ENCODE measurements around the gene PDE4D. TPM values are rescaled to one million over a fixed set of nuclear protein-coding genes. Genes with fewer than 3 reads are reported as not detected.

Gene PDE4D
- total RNA-seq, 1 experiment from 2014 or later: 3.6 TPM

- H3K36me3 ChIP-seq (ENCODE audit: low read depth, low read length): no peaks in the 10 kb centered on the region
- H3K9ac ChIP-seq (ENCODE audit: low read length): no peak overlapping the region
- no peaks in the 10 kb centered on the region for H3K79me2 ChIP-seq (ENCODE audit: low read length)
- H2AFZ ChIP-seq (ENCODE audit: low read length): no peak overlapping the region
- BruUV-seq (replicated peaks): no TSS peak
- H3K9me2 ChIP-seq (replicated peaks; ENCODE audit: low read length): no peaks in the 10 kb centered on the region
- no peaks in the 10 kb centered on the region for H3K9me3 ChIP-seq (ENCODE audit: low read length)
- H4K20me1 ChIP-seq (ENCODE audit: low read length): no peaks in the 10 kb centered on the region
- ChIA-PET POLR2A (ENCODE audit: unreplicated experiment) (no interaction called here), CTCF (no interaction called here)
- peak overlapping the region; percentile 74 for H3K27ac ChIP-seq (ENCODE audit: low read length)
- intact Hi-C loops (cut with micrococcal nuclease): no loop called here
- H3K27me3 ChIP-seq (ENCODE audit: low read length): no peaks in the 10 kb centered on the region
- DNase-seq (no peak), ATAC-seq (no peak)
- H3K4me3 ChIP-seq (ENCODE audit: low read length): no peak overlapping the region
- H3F3A ChIP-seq (ENCODE audit: low read length, unreplicated experiment): no peaks in the 10 kb centered on the region
- peaks cover 15% of the 10 kb centered on the region for H3K4me1 ChIP-seq (ENCODE audit: insufficient read depth, low read length)
- TF ChIP-seq EZH2phosphoT487 (IDR thresholded peaks at IDR 0.05; ENCODE audit: borderline replicate concordance, low read length) (no peak), EZH2 (IDR thresholded peaks at IDR 0.05; ENCODE audit: low read length, unreplicated experiment) (no peak)
- TF ChIP-seq, protein P1, sequence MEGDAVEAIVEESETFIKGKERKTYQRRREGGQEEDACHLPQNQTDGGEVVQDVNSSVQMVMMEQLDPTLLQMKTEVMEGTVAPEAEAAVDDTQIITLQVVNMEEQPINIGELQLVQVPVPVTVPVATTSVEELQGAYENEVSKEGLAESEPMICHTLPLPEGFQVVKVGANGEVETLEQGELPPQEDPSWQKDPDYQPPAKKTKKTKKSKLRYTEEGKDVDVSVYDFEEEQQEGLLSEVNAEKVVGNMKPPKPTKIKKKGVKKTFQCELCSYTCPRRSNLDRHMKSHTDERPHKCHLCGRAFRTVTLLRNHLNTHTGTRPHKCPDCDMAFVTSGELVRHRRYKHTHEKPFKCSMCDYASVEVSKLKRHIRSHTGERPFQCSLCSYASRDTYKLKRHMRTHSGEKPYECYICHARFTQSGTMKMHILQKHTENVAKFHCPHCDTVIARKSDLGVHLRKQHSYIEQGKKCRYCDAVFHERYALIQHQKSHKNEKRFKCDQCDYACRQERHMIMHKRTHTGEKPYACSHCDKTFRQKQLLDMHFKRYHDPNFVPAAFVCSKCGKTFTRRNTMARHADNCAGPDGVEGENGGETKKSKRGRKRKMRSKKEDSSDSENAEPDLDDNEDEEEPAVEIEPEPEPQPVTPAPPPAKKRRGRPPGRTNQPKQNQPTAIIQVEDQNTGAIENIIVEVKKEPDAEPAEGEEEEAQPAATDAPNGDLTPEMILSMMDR (conservative IDR thresholded peaks at IDR 0.05; ENCODE audit: low read depth, low read length): no peak
- 0 out of 2 replicates have a peak overlapping the region, but pooled peaks have one; percentile 54 for H3K4me2 ChIP-seq (ENCODE audit: low read length)
These were observed 794.8 kb downstream of the PDE4D start for GRCh38 chr5:59098743-59099142.

DNA sequence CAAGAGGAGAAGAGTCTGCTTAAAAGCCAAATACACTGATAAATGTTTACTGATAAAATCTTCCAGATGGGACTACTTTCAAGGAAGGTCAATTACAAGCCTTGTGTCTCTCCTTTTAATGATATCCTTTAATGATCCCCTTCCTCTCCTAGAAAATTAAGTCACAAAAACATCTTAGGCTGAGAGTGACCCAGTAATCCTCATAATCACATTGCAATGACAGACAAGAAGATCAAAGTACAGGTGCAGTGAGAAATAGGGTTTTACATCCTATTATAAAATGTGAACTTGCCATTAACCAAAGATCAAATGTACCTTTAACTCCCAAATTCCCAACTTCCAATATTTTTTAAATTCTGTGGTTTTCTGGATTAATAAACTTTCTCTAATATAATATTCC, 795.8 kb downstream of the PDE4D start:
- H3K4me1 ChIP-seq (ENCODE audit: insufficient read depth, low read length): peaks cover 15% of the 10 kb centered on the region
- no peak overlapping the region for H3K9ac ChIP-seq (ENCODE audit: low read length)
- H3K27ac ChIP-seq (ENCODE audit: low read length): no peak overlapping the region
- no peaks in the 10 kb centered on the region for H3K9me3 ChIP-seq (ENCODE audit: low read length)
- TF ChIP-seq EZH2 (IDR thresholded peaks at IDR 0.05; ENCODE audit: low read length, unreplicated experiment): no peak
- TF ChIP-seq, protein P1 (conservative IDR thresholded peaks at IDR 0.05; ENCODE audit: low read depth, low read length): no peak
- no peak for TF ChIP-seq EZH2phosphoT487 (IDR thresholded peaks at IDR 0.05; ENCODE audit: borderline replicate concordance, low read length)
- H3K79me2 ChIP-seq (ENCODE audit: low read length): no peaks in the 10 kb centered on the region
- no peaks in the 10 kb centered on the region for H3K27me3 ChIP-seq (ENCODE audit: low read length)
- H4K20me1 ChIP-seq (ENCODE audit: low read length): no peaks in the 10 kb centered on the region
- no peaks in the 10 kb centered on the region for H3K36me3 ChIP-seq (ENCODE audit: low read depth, low read length)
- intact Hi-C loops (cut with micrococcal nuclease): no loop called here
- ChIA-PET CTCF (no interaction called here), POLR2A (ENCODE audit: unreplicated experiment) (no interaction called here)
- no TSS peak for BruUV-seq (replicated peaks)
- no peak overlapping the region for H3K4me2 ChIP-seq (ENCODE audit: low read length)
- H3F3A ChIP-seq (ENCODE audit: low read length, unreplicated experiment): no peaks in the 10 kb centered on the region
- no peak overlapping the region for H3K4me3 ChIP-seq (ENCODE audit: low read length)
- no peaks in the 10 kb centered on the region for H3K9me2 ChIP-seq (replicated peaks; ENCODE audit: low read length)
- ATAC-seq (no peak), DNase-seq (no peak)
- no peak overlapping the region for H2AFZ ChIP-seq (ENCODE audit: low read length)

GRCh38 chr5:59097116-59097515, 796.4 kb downstream of the PDE4D start:
- intact Hi-C loops (cut with micrococcal nuclease): no loop called here
- H3K9me2 ChIP-seq (replicated peaks; ENCODE audit: low read length): no peaks in the 10 kb centered on the region
- DNase-seq: no peak
- no TSS peak for BruUV-seq (replicated peaks)
- no peak overlapping the region for H3K4me2 ChIP-seq (ENCODE audit: low read length)
- no peaks in the 10 kb centered on the region for H3K9me3 ChIP-seq (ENCODE audit: low read length)
- no peak for ATAC-seq
- H3K9ac ChIP-seq (ENCODE audit: low read length): no peak overlapping the region
- no peak overlapping the region for H3K4me3 ChIP-seq (ENCODE audit: low read length)
- ChIA-PET CTCF (no interaction called here), POLR2A (ENCODE audit: unreplicated experiment) (no interaction called here)
- H3F3A ChIP-seq (ENCODE audit: low read length, unreplicated experiment): no peaks in the 10 kb centered on the region
- H3K36me3 ChIP-seq (ENCODE audit: low read depth, low read length): no peaks in the 10 kb centered on the region
- H3K4me1 ChIP-seq (ENCODE audit: insufficient read depth, low read length): peaks cover 15% of the 10 kb centered on the region
- H4K20me1 ChIP-seq (ENCODE audit: low read length): no peaks in the 10 kb centered on the region
- no peak overlapping the region for H3K27ac ChIP-seq (ENCODE audit: low read length)
- no peak overlapping the region for H2AFZ ChIP-seq (ENCODE audit: low read length)
- no peak for TF ChIP-seq EZH2 (IDR thresholded peaks at IDR 0.05; ENCODE audit: low read length, unreplicated experiment)
- TF ChIP-seq, protein P1 (conservative IDR thresholded peaks at IDR 0.05; ENCODE audit: low read depth, low read length): no peak
- TF ChIP-seq EZH2phosphoT487 (IDR thresholded peaks at IDR 0.05; ENCODE audit: borderline replicate concordance, low read length): no peak
- H3K27me3 ChIP-seq (ENCODE audit: low read length): no peaks in the 10 kb centered on the region
- no peaks in the 10 kb centered on the region for H3K79me2 ChIP-seq (ENCODE audit: low read length)
